HG03025 (cell line): ENCODE data around the gene KIF16B.

Source experiments
- ATAC-seq: cut with Tn5 transposase; IDR thresholded peaks from one replicate; pipeline ENCODE4 v1.9.1; 2021; ENCODE audit warnings: mild to moderate bottlenecking, moderate library complexity; ENCODE audit not compliant: unreplicated experiment, low FRiP score

Gene KIF16B

GRCh38 chr20:16366529-16366928, 206.7 kb downstream of the KIF16B start:
- no peak for ATAC-seq

GRCh38 chr20:16364320-16364687, 208.9 kb downstream of the KIF16B start:
- ATAC-seq = no peak

GRCh38 chr20:16363506-16364319, 209.5 kb downstream of the KIF16B start:
- ATAC-seq = no peak

- no peak for ATAC-seq
Observed at GRCh38 chr20:16362642-16363041, 210.6 kb downstream of the KIF16B start.

- no peak for ATAC-seq
Observed at GRCh38 chr20:16360668-16361067, 212.6 kb downstream of the KIF16B start.

- ATAC-seq = no peak
Observed at GRCh38 chr20:16353417-16353781, 219.8 kb downstream of the KIF16B start.

GRCh38 chr20:16352751-16353416, 220.4 kb downstream of the KIF16B start:
- no peak for ATAC-seq

- no peak for ATAC-seq
Observed at GRCh38 chr20:16352321-16352720, 220.9 kb downstream of the KIF16B start.

- no peak for ATAC-seq
Observed at GRCh38 chr20:16351415-16351814, 221.8 kb downstream of the KIF16B start.

GRCh38 chr20:16350465-16350864, 222.8 kb downstream of the KIF16B start:
- ATAC-seq = no peak

- no peak for ATAC-seq
Observed at GRCh38 chr20:16349523-16350260, 223.6 kb downstream of the KIF16B start.

- ATAC-seq = no peak
Observed at GRCh38 chr20:16346956-16347355, 226.3 kb downstream of the KIF16B start.

GRCh38 chr20:16337707-16338106, 235.5 kb downstream of the KIF16B start:
- no peak for ATAC-seq

GRCh38 chr20:16327606-16328005, 245.6 kb downstream of the KIF16B start:
- no peak for ATAC-seq

- ATAC-seq = no peak
Observed at GRCh38 chr20:16321291-16321690, 252.0 kb downstream of the KIF16B start.

GRCh38 chr20:16317445-16318362, 255.5 kb downstream of the KIF16B start:
- no peak for ATAC-seq

GRCh38 chr20:16316513-16316912, 256.7 kb downstream of the KIF16B start:
- ATAC-seq = no peak

- no peak for ATAC-seq
Observed at GRCh38 chr20:16314748-16315159, 258.5 kb downstream of the KIF16B start.

- no peak for ATAC-seq
Observed at GRCh38 chr20:16314320-16314719, 258.9 kb downstream of the KIF16B start.

- ATAC-seq = no peak
Observed at GRCh38 chr20:16313917-16314316, 259.3 kb downstream of the KIF16B start.
